SK-N-MC (cell line): ENCODE measurements around the gene ITGAE.

Experiments used
- EZH2 ChIP-seq: fragments of 200-600 bp; sonication (generic); IDR thresholded peaks from one replicate; pipeline ENCODE4 v1.6.1; 2017; ENCODE audit warnings: antibody characterized with exemption
- POLR2AphosphoS5 ChIP-seq: IDR thresholded peaks from 2 replicates; pipeline ENCODE4 v1.6.1; 2012; ENCODE audit warnings: mild to moderate bottlenecking, low read depth, low read length, borderline replicate concordance

DNA sequence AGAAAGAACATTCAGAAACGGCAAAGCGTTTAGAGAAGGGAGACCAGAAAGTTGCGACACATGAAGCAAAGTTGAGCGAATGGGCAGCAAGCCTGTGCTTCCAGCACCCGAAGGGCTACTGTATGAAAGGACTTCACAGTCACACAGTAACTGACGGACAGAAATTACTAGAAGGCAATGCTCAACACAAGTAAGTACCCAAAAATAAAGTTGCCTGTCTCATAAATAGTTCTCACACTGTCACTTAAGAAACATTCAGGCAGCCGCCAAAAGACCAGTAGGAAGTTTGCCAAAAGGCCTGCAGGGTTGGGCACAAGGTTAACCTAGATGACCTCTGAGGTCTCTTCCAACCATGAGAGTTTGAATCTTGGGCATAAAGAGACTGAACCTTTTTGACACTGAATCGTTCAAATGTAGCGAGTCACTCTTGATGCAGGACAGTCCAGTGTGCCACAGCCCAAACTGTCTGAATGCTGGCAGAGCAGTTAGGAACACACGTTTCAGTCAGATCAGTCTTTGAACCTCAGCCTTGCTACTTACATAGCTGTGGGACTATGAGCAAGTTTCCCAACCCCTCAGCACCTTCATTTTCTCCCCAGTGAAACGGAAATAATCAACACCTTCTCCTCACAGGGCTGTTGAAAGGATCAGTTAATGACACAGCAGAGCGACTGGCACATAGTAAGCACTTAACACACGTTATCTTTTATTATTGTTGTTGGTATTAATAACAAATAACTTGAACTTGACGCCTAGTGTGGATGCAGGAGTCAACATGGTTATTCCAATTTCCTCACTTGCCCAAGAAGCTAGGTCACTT lies 34.6 kb upstream of the ITGAE start:
- no peak for TF ChIP-seq EZH2
- no peak for TF ChIP-seq POLR2AphosphoS5
